Esophagus muscularis mucosa (tissue), 4 donors: ENCODE measurements around the gene DLX6. TPM values are rescaled to one million over a fixed set of nuclear protein-coding genes. Genes with fewer than 3 reads are reported as not detected.
A peak's percentile ranks its signal among the peaks of the same experiment; 100 is the strongest.

Experiments
- DNase-seq: peaks from one replicate; pipeline ENCODE4 v3.0.0-alpha.2; 2017; ENCODE audit errors: extremely low spot score
- H3K27ac ChIP-seq, 4 donors: fragments of 200-600 bp; sonication (generic); replicated peaks in 1 of 4; 1 replicate in 3 of 4; 2 replicates in 1 of 4; pipeline ENCODE4 v1.5.1; 2016 to 2019; ENCODE audit warnings: mild to moderate bottlenecking in 1 of 4
- H3K27me3 ChIP-seq, 4 donors: fragments of 200-600 bp; sonication (generic); one replicate each; pipeline versions ENCODE4 v1.5.1 to v1.6.0; 2016 to 2019
- H3K36me3 ChIP-seq, 4 donors: fragments of 200-600 bp; sonication (generic); one replicate each; pipeline ENCODE4 v1.5.1; 2016 to 2019
- H3K4me1 ChIP-seq, 4 donors: fragments of 200-600 bp; sonication (generic); one replicate each; pipeline ENCODE4 v1.5.1; 2016 to 2019
- H3K4me3 ChIP-seq, 4 donors: fragments of 200-600 bp; sonication (generic); 1 replicate in 2 of 4; 2 replicates in 2 of 4; pipeline ENCODE4 v1.5.1; 2016 to 2019; ENCODE audit warnings: mild to moderate bottlenecking in 4 of 4, moderate library complexity in 1 of 4
- H3K9me3 ChIP-seq, 4 donors: fragments of 200-600 bp; sonication (generic); 1 replicate in 3 of 4; 2 replicates in 1 of 4; pipeline ENCODE4 v1.5.1; 2016 to 2019
- EP300 ChIP-seq: sonication (generic); formaldehyde crosslinking; IDR thresholded peaks from one replicate; pipeline ENCODE4 v1.6.1; 2017; ENCODE audit warnings: antibody characterized with exemption
- POLR2A ChIP-seq: fragments of 450-650 bp; IDR thresholded peaks from one replicate; pipeline ENCODE4 v1.6.1; 2017; ENCODE audit warnings: antibody characterized with exemption, moderate library complexity, mild to moderate bottlenecking, low read depth
- POLR2AphosphoS5 ChIP-seq, 2 donors: sonication (generic); formaldehyde crosslinking; IDR thresholded peaks; one replicate each; pipeline ENCODE4 v1.6.1; 2017; ENCODE audit warnings: antibody characterized with exemption in 2 of 2
- WGBS: methylation state at CpG from one replicate; pipeline ENCODE4 v1.1.5; 2018; 5-methylcytosine and 5-hydroxymethylcytosine counted together
- intact Hi-C: fragments of 100-400 bp; cut with DNase I; formaldehyde crosslinking; loops from one replicate; pipeline ENCODE4 v1.15.1; 2023
- total RNA-seq, 4 donors: library from RNA; depleted of rRNA; stranded (reverse); fragments of >200 nt; gene quantifications; one replicate each; pipeline versions ENCODE4 v1.1.0 to v1.2.1, GENCODE V29; 2016
- TF ChIP-seq, protein P1 (sequence below), 3 experiments: fragments of 200-600 bp in 2 of 3; fragments of 450-650 bp in 1 of 3; sonication (generic) in 2 of 3; IDR thresholded peaks; one replicate each; pipeline ENCODE4 v1.5.1; 2017 to 2019; ENCODE audit warnings: antibody characterized with exemption in 3 of 3, mild to moderate bottlenecking in 2 of 3, moderate library complexity in 1 of 3

DLX6 gene
- total RNA-seq, 4 donors from 2014 or later, result not detected

- Histone ChIP-seq H3K27ac (no peak overlapping the region), H3K36me3 (no peaks in the 10 kb centered on the region), H3K27me3 (peaks cover 0 to 47% (median 0%) of the 10 kb centered on the region in 4 donors), H3K4me1 (no peaks in the 10 kb centered on the region), H3K4me3 (no peak overlapping the region), H3K9me3 (peaks cover 0 to 3% (median 0%) of the 10 kb centered on the region in 4 donors)
- DNase-seq, result no peak
- TF ChIP-seq POLR2AphosphoS5 (IDR thresholded peaks at IDR 0.05) (no peak), POLR2A (no peak), EP300 (no peak)
- TF ChIP-seq, protein P1, sequence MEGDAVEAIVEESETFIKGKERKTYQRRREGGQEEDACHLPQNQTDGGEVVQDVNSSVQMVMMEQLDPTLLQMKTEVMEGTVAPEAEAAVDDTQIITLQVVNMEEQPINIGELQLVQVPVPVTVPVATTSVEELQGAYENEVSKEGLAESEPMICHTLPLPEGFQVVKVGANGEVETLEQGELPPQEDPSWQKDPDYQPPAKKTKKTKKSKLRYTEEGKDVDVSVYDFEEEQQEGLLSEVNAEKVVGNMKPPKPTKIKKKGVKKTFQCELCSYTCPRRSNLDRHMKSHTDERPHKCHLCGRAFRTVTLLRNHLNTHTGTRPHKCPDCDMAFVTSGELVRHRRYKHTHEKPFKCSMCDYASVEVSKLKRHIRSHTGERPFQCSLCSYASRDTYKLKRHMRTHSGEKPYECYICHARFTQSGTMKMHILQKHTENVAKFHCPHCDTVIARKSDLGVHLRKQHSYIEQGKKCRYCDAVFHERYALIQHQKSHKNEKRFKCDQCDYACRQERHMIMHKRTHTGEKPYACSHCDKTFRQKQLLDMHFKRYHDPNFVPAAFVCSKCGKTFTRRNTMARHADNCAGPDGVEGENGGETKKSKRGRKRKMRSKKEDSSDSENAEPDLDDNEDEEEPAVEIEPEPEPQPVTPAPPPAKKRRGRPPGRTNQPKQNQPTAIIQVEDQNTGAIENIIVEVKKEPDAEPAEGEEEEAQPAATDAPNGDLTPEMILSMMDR (IDR thresholded peaks at IDR 0.05), result no peak
- intact Hi-C loops, result no loop called here
These were observed 34.6 kb upstream of the DLX6 start for GRCh38 chr7:96970739-96971138.

DNA sequence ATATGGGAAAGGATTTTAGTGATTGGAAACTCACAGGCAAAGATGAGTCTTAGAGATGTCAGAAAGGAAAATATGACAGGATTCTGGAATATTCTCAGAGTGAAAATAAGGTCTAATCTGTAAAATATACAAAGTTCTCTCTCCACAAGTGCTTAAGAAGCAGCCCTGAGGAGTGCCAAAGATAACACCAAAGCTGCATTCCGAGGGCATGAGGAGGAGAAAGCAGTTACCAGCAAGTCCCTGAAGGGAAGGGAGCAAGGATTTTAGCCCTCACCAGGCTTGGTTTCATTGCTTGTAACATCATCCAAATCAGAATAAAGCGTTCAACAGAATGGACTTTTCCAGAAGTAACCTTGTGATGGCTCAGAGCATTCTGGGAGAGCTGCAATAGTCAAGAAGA lies 31.4 kb upstream of the DLX6 start:
- Histone ChIP-seq H3K4me3 (no peak overlapping the region), H3K27ac (no peak overlapping the region), H3K4me1 (no peaks in the 10 kb centered on the region), H3K27me3 (peaks cover 0 to 29% (median 0%) of the 10 kb centered on the region in 4 donors), H3K36me3 (no peaks in the 10 kb centered on the region), H3K9me3 (peaks cover 0 to 3% (median 0%) of the 10 kb centered on the region in 4 donors)
- WGBS, result 71% methylated on average over 2 of the region's 2 CpGs
- no peak for DNase-seq
- TF ChIP-seq POLR2AphosphoS5 (IDR thresholded peaks at IDR 0.05), result no peak
- intact Hi-C loops, result no loop called here

GRCh38 chr7:96976106-96976505 lies 29.2 kb upstream of the DLX6 start:
- WGBS, result 68% methylated on average over 2 of the region's 2 CpGs
- Histone ChIP-seq H3K27ac (no peak overlapping the region), H3K4me1 (no peaks in the 10 kb centered on the region), H3K4me3 (no peak overlapping the region), H3K27me3 (peaks cover 0 to 25% (median 0%) of the 10 kb centered on the region in 4 donors), H3K9me3 (peaks cover 0 to 3% (median 0%) of the 10 kb centered on the region in 4 donors), H3K36me3 (no peaks in the 10 kb centered on the region)
- intact Hi-C loops, result no loop called here
- TF ChIP-seq EP300 (no peak), POLR2A (no peak), POLR2AphosphoS5 (IDR thresholded peaks at IDR 0.05) (no peak)
- TF ChIP-seq, protein P1 (IDR thresholded peaks at IDR 0.05), result no peak
- no peak for DNase-seq

- Histone ChIP-seq H3K4me3 (no peak overlapping the region), H3K4me1 (no peaks in the 10 kb centered on the region), H3K27ac (no peak overlapping the region), H3K9me3 (peaks cover 0 to 3% (median 0%) of the 10 kb centered on the region in 4 donors), H3K36me3 (no peaks in the 10 kb centered on the region), H3K27me3 (peaks cover 0 to 29% (median 0%) of the 10 kb centered on the region in 4 donors)
- peak; percentile 19 for DNase-seq
- TF ChIP-seq EP300 (no peak), POLR2A (no peak), POLR2AphosphoS5 (IDR thresholded peaks at IDR 0.05) (no peak)
- TF ChIP-seq, protein P1 (IDR thresholded peaks at IDR 0.05), result no peak
- intact Hi-C loops, result no loop called here
These were observed 27.9 kb upstream of the DLX6 start for GRCh38 chr7:96977445-96977844.

- Histone ChIP-seq H3K27ac (no peak overlapping the region), H3K36me3 (no peaks in the 10 kb centered on the region), H3K9me3 (no peaks in the 10 kb centered on the region), H3K4me1 (no peaks in the 10 kb centered on the region), H3K4me3 (no peak overlapping the region), H3K27me3 (peaks cover 0 to 34% (median 0%) of the 10 kb centered on the region in 4 donors)
- intact Hi-C loops, result no loop called here
- 96% methylated on average over 2 of the region's 2 CpGs for WGBS
- DNase-seq, result peak; percentile 68
- no peak for TF ChIP-seq EP300
- TF ChIP-seq POLR2A, result no peak
- TF ChIP-seq POLR2AphosphoS5 (IDR thresholded peaks at IDR 0.05), result no peak
- TF ChIP-seq, protein P1 (IDR thresholded peaks at IDR 0.05), result no peak
These were observed 25.6 kb upstream of the DLX6 start for GRCh38 chr7:96979551-96980276.
